Adrenal gland (tissue), 5 donors: ENCODE measurements around the gene KRT72.

ENCODE experiments used
- POLR2A ChIP-seq, 2 donors: fragments of 450-650 bp; IDR thresholded peaks; one replicate each; pipeline ENCODE4 v1.6.1; 2017; ENCODE audit warnings: antibody characterized with exemption in 2 of 2, mild to moderate bottlenecking in 2 of 2, moderate library complexity in 1 of 2
- TF ChIP-seq, protein P1 (sequence below), 6 experiments: fragments of 450-650 bp in 4 of 6; fragments of 200-600 bp in 2 of 6; sonication (generic) in 1 of 6; IDR thresholded peaks; 1 replicate in 5 of 6; 2 replicates in 1 of 6; pipeline versions ENCODE4 v1.5.1 to v1.8.0; 2016 to 2021; ENCODE audit warnings: antibody characterized with exemption in 6 of 6, mild to moderate bottlenecking in 2 of 6, moderate library complexity in 1 of 6
- donor health status: DM: no; HTN: no; CAD: no.

DNA sequence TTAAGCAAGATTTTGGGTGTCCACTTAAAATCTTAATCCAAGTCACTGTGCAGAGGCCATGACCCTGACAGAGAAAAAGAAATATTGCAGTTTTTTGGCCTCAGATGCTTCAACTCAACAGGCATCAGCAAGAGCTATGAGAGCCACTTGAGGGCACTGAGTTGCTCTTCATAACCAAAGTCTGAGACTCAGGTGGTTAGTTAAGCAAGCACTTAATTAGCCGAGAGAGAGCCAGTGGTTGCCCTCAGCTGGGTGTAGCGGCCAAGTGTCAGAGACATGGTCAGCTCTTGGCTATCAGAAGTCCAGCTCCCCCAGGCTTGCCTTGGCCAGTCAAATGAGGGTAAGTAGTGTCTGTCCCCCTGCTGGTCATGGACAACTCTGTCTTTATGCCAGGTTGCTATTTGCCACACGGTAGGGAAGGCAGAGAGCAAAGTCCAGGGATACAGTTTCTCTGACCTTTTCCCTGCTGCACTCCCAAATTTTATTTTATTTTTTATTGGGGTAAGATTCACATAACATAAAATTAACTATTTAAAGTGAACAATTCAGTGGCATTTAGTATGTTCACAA lies 39.3 kb downstream of the KRT72 start:
- TF ChIP-seq, protein P1, sequence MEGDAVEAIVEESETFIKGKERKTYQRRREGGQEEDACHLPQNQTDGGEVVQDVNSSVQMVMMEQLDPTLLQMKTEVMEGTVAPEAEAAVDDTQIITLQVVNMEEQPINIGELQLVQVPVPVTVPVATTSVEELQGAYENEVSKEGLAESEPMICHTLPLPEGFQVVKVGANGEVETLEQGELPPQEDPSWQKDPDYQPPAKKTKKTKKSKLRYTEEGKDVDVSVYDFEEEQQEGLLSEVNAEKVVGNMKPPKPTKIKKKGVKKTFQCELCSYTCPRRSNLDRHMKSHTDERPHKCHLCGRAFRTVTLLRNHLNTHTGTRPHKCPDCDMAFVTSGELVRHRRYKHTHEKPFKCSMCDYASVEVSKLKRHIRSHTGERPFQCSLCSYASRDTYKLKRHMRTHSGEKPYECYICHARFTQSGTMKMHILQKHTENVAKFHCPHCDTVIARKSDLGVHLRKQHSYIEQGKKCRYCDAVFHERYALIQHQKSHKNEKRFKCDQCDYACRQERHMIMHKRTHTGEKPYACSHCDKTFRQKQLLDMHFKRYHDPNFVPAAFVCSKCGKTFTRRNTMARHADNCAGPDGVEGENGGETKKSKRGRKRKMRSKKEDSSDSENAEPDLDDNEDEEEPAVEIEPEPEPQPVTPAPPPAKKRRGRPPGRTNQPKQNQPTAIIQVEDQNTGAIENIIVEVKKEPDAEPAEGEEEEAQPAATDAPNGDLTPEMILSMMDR (IDR thresholded peaks at IDR 0.05): no peak
- no peak for TF ChIP-seq POLR2A (IDR thresholded peaks at IDR 0.05)
